ENCODE results near the gene PTPRM.

DNA sequence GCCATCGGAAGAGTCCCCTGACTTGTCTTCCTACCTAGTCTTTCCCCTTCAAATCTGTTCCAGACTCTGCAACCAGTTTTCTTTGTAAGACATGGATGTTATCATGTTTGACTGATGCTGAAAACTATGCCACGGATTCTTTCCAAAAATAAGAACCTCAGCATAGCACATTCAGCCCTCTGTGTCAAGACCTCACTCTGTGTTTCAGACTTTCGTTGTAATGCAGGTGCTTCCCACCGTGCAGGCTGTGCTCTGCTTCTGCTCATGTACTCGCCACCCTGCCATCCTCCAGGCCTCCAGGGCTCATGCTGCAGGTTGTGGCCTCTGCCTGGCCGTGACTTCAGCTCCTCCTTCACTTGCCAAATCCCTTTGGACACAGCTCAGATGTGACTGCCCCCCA, 695.1 kb downstream of the PTPRM start:
- TF ChIP-seq POLR2A (IDR thresholded peaks at IDR 0.05) = no peak
- TF ChIP-seq, protein P1, sequence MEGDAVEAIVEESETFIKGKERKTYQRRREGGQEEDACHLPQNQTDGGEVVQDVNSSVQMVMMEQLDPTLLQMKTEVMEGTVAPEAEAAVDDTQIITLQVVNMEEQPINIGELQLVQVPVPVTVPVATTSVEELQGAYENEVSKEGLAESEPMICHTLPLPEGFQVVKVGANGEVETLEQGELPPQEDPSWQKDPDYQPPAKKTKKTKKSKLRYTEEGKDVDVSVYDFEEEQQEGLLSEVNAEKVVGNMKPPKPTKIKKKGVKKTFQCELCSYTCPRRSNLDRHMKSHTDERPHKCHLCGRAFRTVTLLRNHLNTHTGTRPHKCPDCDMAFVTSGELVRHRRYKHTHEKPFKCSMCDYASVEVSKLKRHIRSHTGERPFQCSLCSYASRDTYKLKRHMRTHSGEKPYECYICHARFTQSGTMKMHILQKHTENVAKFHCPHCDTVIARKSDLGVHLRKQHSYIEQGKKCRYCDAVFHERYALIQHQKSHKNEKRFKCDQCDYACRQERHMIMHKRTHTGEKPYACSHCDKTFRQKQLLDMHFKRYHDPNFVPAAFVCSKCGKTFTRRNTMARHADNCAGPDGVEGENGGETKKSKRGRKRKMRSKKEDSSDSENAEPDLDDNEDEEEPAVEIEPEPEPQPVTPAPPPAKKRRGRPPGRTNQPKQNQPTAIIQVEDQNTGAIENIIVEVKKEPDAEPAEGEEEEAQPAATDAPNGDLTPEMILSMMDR (IDR thresholded peaks at IDR 0.05) = no peak
